Measurements from ENCODE around the gene COBL.

- no peak for TF ChIP-seq CTCF (IDR thresholded peaks at IDR 0.05)
- TF ChIP-seq POLR2A (IDR thresholded peaks at IDR 0.05): no peak
Measured at GRCh38 chr7:51340936-51341335, 24.3 kb upstream of the COBL start.
